HG03108 (cell line): ENCODE data around the gene NR2F1-AS1.
A peak's percentile ranks its signal among the peaks of the same experiment; 100 is the strongest.

ENCODE experiments used
- ATAC-seq: cut with Tn5 transposase; IDR thresholded peaks from one replicate; pipeline ENCODE4 v1.9.1; 2021; ENCODE audit warnings: moderate library complexity; ENCODE audit not compliant: unreplicated experiment

Gene NR2F1-AS1

DNA sequence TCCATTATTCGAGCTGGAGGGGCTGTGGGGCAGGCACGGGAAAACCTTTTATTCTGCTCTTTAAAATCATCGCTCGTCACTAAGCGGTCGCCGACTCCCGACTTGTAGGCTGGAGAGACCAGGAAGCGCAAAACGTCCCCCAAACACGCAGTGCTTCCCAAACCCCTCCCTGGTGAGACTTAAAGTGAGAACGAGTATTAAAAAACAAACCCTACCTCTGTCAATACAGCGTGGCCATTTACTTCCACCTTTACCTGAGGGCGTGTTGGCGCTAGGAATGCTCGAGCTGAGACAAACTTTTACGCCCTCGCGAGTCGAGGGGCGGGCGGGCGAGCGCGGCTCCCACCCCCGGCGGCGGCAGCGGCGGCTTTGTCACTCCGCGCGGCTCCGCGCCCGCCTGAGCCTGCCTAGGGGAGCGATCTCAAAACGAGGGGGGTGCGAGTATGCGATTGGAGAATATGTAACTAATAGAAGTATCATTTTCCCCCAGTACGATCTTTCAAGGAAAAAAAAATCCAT, at the start of gene NR2F1-AS1:
Gene NR2F1-AS1, minus strand, starts transcription at position 293 of the 519 bp plus-strand sequence.
- peak; percentile 13 for ATAC-seq

DNA sequence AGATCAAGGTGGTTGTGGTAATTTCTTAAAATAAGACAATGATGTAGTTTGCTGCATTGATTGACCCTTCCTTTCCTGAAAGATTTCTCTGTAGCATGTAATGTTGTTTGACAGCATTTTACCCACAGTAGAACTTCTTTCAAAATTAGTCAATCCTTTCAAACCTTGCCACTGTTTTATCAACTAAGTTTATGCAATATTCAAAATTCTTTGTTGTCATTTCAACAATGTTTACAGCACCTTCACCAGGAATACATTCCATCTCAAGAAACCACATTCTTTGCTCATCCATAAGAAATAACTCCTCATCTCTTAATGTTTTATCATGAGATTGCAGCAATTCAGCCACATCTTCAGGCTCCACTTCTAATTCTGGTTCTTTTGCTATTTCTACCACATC, 45.8 kb upstream of the NR2F1-AS1 start:
- ATAC-seq: no peak

DNA sequence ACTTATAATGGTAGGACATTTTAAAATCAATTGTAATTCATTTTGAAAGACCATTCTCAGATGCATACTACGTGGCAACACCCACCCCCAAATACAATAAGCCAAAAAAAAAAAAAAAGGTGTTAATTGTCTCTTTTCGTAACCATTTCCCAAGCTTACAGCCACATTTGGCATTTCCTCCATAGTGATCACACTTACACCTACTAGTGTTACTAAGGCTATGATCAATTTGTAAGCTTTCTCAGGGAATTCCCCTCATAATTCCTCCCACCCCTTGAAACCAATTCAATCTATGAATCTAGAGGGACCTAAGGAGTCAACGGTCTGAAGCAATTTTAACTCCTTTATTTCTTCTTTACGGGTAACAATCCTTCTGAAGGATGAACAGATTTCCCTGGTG, 42.1 kb upstream of the NR2F1-AS1 start:
- no peak for ATAC-seq

DNA sequence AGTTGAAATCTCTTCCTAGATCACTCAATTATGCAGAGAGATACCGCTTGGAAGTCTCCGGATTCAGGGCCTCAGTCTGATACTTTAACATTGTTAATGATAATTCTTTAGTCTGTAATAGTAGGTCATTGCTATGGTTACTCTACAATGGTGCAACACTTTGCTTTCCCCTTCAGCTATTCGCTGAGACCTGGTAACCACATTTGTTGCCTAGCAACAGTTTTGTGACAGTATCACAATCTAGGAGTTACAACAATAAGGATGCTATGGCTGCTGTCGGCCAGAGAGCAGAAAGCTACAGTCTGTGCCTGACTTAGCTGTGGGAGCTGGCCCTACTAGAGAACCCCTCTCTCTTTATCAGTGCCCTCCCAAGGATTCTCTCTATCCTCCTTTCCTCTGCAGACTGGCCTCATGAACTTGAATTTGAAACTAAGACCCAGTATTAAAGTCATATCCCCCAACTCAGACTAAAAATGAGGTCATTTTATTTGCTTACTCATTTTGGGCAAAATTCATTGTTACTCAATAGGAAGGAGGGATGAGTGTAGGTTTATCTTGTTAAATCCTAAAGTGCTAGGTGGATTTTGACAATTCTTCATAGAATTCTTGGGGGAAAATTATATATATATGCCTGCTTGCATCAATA, 41.3 kb upstream of the NR2F1-AS1 start:
- no peak for ATAC-seq

DNA sequence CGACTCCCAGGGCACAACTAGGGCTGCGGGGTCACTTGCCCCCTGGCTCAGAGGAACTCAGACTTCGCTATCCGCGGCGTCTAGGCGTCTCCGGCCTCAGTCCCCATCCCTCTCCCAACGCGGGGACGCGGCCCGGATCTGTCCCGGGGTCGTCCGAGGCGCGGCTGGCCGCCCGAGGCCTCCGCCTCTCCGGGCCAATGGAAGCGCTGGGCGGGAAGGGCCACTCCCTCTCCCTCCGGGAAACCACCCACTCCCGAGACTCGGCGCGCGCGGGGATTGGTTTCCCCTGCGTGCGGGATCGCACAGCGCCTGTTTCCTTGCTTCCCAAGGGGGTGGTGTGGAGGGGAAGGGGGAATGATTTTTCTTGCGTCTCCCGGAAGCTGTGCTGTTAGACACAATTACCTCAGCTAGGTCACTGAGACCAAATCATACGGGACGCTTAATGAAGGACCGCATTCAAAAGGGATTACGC, 40.3 kb upstream of the NR2F1-AS1 start:
- ATAC-seq: peak; percentile 18

DNA sequence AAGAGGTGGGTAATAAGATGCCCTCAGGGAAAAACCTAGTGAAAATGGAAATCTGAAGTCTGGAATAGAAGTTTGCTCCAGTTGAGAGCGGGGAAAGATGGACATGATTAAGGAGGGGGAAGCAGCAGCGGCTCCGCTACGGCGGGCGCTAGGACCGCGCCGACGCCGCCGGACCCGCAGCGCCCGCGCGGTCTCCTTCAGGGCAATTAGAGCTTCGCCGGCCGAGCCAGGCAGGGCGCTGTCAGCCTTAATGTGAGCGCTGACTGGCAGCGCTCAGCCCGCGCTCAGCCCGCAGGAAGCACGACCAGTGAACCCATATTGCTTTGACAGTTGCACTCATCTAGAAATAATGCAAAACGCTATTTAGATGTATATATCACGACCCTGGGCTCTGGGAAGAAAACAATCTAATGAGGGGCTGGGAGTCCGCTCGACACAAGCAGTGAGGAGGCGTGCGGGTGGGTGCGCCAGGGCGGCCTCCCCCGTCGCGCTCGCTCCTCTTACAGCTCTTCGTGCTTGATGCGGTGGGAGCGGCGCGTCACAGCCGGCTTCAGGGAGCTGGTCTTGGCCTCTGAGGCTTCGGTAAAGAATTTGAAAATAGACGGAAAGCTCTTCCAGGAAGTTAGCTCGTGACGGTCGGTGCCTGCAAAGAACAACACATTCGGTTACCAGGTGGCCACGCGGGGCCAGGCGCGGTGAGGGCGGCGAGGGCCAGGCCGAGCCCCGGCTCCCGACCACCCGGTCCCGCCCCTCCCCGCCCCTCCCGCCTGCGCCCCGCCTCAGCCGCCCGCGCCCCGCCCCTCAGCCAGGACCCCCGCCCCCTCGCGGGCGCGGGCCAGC, 39.7 kb upstream of the NR2F1-AS1 start:
- peak; percentile 96 for ATAC-seq

DNA sequence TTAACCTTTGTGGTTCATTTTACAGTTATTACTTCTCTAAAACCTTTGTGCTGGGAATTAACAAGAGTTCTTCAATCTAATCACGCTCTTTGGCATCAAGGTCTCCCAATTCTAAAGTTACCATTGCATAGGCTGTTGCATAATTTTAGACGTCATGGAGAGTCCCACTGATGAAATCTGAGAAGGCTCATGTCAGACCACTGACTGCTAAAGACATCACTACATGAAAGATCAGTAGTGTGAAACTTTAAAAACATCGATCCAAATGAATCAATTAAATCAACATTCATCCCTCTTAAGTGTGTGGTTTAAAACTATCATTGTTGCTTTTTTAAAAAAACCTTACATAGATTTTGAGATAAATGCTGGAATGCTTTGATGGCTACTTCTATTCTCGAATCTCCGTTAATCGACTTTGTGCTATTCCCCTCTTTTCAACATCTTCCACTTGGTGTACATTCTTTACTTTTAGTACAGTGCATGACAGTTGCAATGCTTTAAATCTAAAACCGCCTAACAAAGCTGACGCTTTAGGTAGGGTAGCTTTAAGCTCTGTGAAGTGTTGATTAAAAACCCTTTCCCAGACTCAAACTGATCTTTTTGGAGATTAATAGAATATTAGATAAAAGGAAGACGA, 35.6 kb upstream of the NR2F1-AS1 start:
- no peak for ATAC-seq

DNA sequence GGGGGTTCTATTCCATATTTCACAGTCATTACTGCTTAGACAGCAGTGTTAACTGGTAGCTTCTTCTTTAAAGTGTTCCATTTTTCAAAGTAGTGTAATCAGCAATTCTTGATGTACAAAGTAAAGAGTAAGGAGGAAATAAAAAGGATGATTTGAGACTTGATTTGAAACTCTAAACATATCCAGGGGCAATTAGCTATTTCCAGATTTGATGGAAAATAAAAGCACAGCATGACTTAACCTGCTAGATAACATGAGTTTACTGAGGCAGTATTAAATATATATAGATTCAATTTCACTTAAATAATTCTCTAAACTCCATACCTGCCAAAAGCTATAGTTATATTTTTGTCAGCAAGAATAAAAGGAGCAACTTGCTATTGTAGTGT, 31.8 kb upstream of the NR2F1-AS1 start:
- no peak for ATAC-seq

DNA sequence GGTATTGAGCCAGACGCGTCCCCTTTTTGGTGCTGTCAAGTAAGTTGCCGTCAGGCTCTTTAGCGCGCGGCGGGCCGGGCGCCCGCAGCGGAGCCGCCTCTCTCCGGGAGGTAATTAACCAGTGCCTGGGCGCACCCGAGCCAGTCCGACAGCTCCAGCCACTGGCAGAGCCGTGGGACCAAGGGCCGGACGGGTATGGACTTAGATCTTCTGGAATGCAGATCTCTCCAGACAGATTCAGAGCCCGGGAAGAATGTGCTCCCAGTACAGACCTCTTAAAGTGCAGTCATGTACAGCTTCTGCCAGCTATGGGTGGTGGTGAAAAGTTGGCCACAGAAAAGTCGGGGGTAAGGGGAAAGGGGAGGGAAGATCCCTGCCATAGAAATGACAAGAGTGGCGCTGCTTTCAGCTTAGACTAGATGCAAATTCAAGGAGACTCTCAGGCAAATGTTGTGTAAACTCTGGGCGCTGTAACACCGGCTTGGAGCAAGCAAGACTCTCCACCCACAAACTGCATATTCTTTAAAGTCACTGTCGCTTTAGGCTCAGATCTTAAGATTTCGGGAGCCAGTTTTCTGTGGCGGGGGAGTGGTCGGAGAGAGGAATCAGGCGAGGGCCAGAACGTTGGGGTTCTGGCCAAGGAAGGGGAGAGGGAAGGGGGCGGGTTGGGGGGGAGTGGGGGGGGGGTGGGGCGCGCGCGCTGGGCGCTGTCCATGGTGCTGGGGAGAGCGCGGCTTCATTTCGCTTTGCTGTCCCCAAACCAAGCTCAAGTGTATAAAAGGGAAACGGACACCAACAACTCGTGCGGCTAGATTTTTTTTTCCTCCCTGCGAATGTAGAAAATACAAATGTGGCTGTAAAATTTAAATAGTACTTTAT, 31.2 kb upstream of the NR2F1-AS1 start:
- no peak for ATAC-seq

DNA sequence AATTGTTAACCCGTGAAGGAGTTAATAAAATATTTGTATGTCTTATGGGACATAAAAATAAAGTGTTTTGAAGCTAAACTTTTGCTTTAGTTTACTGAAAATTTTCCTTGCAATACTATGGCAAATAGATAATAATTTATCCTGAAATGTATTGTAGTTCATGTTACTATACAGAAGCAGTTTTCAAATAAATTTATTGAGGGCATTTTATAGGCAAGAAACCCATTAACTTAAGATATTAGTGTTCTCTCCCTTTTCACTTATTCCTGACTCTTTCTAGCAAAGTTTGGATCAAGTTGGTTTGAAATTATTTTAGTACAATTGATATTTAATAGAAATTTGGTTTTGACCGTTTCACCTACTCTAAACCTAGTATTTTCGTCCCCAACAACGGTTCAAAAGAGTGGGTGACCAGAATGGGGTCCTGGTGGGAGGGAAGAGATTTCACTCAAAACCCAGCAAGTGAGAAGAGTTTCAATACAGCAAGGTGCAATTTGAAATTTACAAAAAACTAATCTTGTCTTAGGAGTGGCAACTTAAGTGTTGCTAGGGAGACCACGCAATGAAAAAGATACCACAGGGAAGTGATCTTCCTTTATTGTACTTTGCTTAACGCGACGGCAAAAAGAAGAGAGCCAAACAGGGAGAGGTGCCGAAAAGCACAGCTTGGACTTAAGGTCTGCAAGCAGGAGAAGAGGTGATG, 30.4 kb upstream of the NR2F1-AS1 start:
- ATAC-seq: no peak

DNA sequence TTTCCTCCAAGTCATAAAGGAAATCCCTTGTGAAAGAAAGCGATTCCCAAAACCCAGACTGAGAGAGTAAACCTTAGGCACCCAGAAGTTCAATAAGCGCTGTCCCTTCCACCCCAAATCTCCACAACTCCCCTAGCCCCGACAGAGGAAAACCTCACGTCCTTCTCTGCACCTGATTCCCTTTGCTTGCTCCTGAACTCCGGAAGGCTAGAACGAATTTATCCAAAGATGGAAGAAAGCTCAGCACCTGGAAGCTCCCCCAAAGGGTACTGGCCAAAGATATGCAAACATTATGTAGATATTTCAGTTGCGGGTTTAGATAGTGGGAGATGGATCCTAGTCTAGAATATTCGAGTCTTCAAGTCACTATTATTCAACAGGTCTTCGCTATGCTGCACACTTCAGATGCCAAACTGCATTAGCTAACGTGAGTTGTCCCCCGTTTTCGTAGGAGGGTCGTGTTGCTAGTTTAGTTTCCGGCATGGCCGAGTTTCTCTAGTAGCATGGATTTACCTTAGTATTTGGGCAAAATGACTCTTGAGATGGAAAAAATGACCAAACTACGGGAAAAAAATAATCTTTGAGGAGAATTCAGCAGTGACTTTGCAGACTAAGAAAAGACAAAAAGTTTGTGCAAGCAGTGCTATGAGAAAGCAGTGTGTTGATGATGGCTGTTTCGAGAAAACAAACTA, 29.7 kb upstream of the NR2F1-AS1 start:
- no peak for ATAC-seq

DNA sequence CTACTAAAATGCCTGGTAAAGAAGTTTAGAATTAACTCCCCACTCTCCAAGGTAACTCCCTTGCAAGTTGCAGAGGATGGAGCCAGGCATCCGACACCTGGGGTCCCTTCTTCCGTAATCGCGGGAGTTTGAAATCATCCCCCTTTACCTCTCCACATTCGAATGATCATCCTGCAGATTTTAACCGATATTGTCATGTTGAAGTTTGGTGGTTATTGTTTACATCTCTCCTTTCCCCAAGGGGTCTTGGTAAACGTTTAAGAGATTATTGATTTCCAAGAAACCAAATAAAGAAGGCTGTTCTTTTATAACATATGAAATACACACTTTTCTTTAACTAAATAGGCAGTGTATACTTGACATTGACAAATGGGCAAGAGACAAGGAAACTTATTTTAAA, 28.7 kb upstream of the NR2F1-AS1 start:
- no peak for ATAC-seq

DNA sequence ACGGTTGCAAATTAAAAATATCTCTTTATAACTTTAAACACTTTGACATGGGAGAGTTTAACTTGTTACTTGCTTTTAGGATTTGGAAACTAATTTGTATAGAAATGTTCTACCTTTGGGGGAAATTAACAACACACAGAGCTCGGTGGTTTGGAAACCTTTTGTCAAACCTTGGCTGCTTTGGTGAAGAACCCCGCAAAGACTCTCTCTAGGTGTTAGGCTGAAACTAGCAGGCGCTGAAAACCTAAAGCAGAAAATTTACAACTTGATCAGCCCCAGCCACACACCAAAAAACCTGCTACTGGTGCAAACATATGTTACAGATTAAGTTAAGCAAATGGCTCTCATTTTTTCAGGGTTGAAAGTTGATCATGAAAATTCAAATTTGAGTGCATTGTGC, 27.8 kb upstream of the NR2F1-AS1 start:
- no peak for ATAC-seq

DNA sequence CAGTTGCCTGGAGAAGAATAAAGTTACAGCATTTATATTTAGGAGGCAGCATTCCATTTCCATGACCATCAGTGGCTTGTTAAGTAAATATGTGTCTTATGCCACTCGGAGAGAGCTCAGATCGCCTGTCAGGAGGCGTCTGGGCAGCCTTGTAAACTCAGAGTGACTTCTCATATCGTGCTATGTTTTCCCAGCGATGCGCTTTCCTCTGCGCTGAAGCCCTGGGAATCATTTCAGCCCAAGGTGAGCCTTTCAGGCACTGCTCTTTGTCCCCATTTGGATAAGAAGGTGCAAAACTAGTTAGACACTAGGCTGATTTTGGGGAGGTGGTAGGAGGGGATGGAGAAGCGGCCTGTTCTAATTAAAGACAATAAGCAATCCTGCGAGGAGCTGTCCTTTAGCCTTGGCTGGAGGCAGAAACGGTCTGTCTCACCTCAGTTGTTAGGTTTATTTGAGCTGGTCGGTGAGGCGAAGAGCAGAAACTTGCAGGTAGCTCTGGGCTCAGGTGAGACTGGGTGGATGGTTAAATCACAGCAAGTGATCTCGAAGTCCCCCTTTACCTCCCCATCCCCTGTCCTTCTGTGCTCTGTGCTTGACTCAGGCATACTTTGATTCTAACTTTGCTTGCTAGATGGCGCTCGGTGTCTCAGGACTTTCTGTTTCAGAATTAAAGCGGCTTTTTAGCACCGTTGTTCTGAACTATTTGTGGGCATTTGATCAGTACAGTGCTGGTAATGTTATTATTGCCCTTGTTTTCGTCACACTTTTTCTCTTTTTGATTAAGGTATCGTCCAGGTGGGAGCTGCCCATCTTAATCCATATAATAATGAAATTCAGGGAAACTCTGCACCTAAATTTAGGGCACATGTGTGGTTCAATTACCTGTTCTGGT, 26.6 kb upstream of the NR2F1-AS1 start:
- no peak for ATAC-seq

DNA sequence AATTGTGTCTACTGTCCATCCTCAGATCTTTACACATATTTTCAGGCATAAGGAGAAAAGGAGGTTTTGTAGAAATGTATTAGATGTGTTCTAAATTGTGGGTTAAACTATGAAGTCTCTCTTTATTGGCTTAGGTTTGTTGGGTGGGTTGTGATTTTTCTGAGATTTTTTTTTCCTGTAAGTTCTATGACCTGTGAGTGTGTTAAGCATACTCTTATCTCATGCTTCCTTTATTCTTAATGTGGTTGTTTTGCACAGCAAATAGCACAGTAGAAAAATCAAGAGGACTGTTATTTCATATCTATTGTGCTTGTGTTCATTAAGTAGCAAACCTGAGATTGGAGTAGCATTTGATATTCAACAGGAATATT, 25.3 kb upstream of the NR2F1-AS1 start:
- ATAC-seq: no peak

DNA sequence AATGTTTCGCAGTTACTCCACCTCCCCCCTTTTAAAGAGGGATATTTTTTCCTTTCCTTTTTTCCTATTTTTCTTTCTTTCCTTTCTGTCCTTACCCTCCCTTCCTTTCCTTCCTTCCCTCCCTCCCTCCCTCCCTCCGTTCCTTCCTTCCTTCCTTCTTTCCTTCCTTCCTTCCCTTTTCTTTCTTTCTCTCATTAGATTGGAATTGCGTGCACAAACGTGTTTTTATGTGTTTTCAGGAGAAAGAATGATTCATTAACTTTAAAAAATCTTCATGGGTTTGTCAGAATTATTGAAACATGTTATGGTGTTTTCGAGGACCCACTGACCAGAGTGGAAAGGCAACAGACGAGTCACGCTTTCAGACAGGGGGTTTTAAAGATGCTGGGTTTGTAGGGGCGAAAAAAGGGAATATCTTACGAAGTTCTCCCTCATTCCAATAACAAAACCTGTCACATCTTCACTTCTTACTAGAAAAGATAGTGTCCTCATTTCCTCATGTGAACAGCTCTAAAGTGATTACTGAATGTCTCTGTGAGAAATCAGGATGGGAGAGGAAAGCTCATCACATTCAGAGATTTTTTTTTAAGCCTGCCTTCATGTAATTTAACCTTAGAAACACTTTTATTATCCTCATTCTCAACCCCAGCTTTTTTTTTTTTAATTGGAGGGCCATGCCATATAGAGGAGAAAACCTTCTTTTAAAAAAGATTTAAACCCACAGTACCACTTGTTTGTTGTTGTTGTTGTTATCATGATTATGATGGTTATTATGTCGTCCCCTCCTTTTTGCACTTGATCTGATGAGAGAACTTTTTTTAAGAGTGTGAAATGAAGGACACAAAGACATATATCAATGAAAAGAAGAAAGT, 23.9 kb upstream of the NR2F1-AS1 start:
- ATAC-seq: no peak

DNA sequence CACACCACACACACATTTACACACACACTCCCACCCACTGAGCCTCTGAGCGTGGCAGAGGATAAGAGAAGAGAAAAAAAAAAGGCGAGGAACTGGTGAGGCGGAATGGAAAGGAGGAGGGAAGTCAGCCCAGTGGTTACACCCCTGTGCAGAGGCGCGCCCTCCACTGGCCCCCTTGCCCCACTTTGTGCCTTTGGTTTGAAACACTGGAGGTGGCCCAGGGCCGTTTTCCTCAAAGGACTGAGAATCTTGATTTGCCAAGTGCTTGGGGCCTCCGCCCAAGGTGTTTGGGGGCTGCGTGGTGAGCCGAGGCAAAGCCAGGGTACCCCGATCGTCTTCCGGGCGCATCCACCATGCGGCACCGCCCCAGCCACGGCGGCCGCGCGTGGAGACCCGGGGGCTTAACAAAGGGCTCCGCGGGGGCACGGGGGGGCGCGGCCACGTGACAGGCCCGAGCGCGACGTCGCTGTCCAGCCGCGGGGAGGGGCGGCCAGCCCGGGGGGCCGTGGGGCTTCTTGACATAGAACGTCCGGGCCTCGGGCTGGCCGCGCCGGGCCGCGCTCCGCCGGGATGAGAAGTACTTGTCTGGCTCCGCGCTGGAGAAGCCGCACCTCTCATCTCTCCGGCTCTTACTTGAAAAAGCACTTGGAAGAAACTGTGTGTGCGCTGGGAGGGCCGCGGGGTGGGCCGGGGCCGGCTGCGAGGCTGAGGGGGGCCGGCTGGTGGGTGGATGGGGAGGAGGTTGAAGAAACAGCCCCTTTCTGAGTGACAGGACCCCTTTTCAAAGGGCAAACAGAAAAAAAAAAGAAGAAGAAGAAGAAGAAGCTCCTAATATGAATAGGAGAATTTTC, 23.0 kb upstream of the NR2F1-AS1 start:
- no peak for ATAC-seq
